GM12878 (cell line): ENCODE results near the gene ATP8A1. TPM values are rescaled to one million over a fixed set of nuclear protein-coding genes. Genes with fewer than 3 reads are reported as not detected.

Experiments
- IKZF1 ChIP-seq: fragments of 450-650 bp; conservative IDR thresholded peaks from 2 replicates; pipeline ENCODE4 v1.6.1; 2017; ENCODE audit warnings: antibody characterized with exemption, mild to moderate bottlenecking
- IKZF2 ChIP-seq, 2 experiments: fragments of 450-650 bp; IDR thresholded peaks; 2 replicates each; pipeline ENCODE4 v1.6.1; 2017; ENCODE audit warnings: mild to moderate bottlenecking in 2 of 2, moderate library complexity in 2 of 2
- MEF2A ChIP-seq: IDR thresholded peaks from 2 replicates; pipeline ENCODE4 v1.6.1; 2011; ENCODE audit warnings: low read depth, mild to moderate bottlenecking, low read length, moderate library complexity; ENCODE audit not compliant: insufficient read depth
- POLR2AphosphoS2 ChIP-seq: IDR thresholded peaks from 2 replicates; pipeline ENCODE4 v1.6.1; 2011; ENCODE audit warnings: low read depth, mild to moderate bottlenecking, low read length, improper control_type of control experiment, moderate library complexity
- RAD21 ChIP-seq: IDR thresholded peaks from 2 replicates; pipeline ENCODE4 v1.6.1; 2011; ENCODE audit warnings: mild to moderate bottlenecking, low read depth, low read length, moderate library complexity; ENCODE audit not compliant: insufficient read depth
- TBL1XR1 ChIP-seq: IDR thresholded peaks from 2 replicates; pipeline ENCODE4 v1.6.1; 2012; ENCODE audit warnings: low read depth, low read length, improper control_type of control experiment
- ZNF207 ChIP-seq: fragments of 450-650 bp; IDR thresholded peaks from 2 replicates; pipeline ENCODE4 v1.6.1; 2014; ENCODE audit warnings: antibody characterized with exemption, mild to moderate bottlenecking, borderline replicate concordance
- polyA plus RNA-seq, 11 experiments: library from polyadenylated mRNA; depleted of rRNA in 4 of 11; unstranded in 6 of 11; stranded (reverse) in 5 of 11; fragments of >200 nt; fragmentation: Nextera tagmentation in 4 of 11; fragmentation: Illumina TruSeq in 1 of 11; extraction: Ambion mirVana in 4 of 11; extraction: Trizol in 1 of 11; gene quantifications; 1 replicate in 1 of 11; 2 replicates in 10 of 11; pipeline versions ENCODE4 v1.2.1 to v1.2.3, GENCODE V29; 2011 to 2016; ENCODE audit warnings: inconsistent platforms in 2 of 11, missing spikeins in 2 of 11, low read depth in 1 of 11
- total RNA-seq, 4 experiments: library from RNA; depleted of rRNA in 3 of 4; stranded (reverse); fragments of >200 nt in 3 of 4; fragmentation: Illumina TruSeq in 1 of 4; extraction: Trizol in 1 of 4; gene quantifications; 2 replicates each; pipeline versions ENCODE4 v1.2.1 to v1.2.3, GENCODE V29; 2013 to 2021
- TF ChIP-seq, protein P1 (sequence below): fragments of 450-650 bp; IDR thresholded peaks from 2 replicates; pipeline ENCODE4 v1.6.1; 2016; ENCODE audit warnings: mild to moderate bottlenecking, moderate library complexity, borderline replicate concordance
- TF ChIP-seq, protein P2 (sequence below): fragments of 450-650 bp; IDR thresholded peaks from 2 replicates; pipeline ENCODE4 v1.6.1; 2018; ENCODE audit warnings: mild to moderate bottlenecking, low read depth, moderate library complexity; ENCODE audit not compliant: partially characterized antibody
- TF ChIP-seq, protein P3 (sequence below): fragments of 450-650 bp; IDR thresholded peaks from 2 replicates; pipeline ENCODE4 v1.6.1; 2014; ENCODE audit warnings: mild to moderate bottlenecking

ATP8A1 gene
- total and polyA plus RNA-seq, 10 of the 15 experiments (the other 5 are each of a cell fraction or from before 2014, with no cell fraction given), result 9.0 to 116 (median 37.3) TPM

DNA sequence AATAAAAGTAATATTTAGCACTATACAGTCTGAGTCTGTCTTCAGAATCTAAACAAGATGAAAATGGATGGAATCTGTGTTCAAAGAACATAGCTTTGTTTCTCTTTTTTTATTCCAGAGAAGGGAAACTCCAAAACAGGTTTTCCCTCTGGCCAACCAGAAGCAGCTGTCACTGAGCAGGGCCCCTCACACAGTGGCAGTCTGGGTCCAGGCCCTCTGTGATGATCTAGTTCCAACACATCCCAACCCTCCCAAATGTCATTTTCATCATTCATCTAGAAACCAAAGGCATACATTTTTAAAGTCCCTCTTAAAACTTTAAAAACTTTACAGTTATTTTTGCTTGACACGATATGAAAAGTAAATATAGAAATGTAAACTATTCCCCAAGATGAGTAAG lies 70.1 kb downstream of the ATP8A1 start (continued):
- TF ChIP-seq, protein P1, sequence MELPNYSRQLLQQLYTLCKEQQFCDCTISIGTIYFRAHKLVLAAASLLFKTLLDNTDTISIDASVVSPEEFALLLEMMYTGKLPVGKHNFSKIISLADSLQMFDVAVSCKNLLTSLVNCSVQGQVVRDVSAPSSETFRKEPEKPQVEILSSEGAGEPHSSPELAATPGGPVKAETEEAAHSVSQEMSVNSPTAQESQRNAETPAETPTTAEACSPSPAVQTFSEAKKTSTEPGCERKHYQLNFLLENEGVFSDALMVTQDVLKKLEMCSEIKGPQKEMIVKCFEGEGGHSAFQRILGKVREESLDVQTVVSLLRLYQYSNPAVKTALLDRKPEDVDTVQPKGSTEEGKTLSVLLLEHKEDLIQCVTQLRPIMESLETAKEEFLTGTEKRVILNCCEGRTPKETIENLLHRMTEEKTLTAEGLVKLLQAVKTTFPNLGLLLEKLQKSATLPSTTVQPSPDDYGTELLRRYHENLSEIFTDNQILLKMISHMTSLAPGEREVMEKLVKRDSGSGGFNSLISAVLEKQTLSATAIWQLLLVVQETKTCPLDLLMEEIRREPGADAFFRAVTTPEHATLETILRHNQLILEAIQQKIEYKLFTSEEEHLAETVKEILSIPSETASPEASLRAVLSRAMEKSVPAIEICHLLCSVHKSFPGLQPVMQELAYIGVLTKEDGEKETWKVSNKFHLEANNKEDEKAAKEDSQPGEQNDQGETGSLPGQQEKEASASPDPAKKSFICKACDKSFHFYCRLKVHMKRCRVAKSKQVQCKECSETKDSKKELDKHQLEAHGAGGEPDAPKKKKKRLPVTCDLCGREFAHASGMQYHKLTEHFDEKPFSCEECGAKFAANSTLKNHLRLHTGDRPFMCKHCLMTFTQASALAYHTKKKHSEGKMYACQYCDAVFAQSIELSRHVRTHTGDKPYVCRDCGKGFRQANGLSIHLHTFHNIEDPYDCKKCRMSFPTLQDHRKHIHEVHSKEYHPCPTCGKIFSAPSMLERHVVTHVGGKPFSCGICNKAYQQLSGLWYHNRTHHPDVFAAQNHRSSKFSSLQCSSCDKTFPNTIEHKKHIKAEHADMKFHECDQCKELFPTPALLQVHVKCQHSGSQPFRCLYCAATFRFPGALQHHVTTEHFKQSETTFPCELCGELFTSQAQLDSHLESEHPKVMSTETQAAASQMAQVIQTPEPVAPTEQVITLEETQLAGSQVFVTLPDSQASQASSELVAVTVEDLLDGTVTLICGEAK, result no peak
- TF ChIP-seq, protein P2, sequence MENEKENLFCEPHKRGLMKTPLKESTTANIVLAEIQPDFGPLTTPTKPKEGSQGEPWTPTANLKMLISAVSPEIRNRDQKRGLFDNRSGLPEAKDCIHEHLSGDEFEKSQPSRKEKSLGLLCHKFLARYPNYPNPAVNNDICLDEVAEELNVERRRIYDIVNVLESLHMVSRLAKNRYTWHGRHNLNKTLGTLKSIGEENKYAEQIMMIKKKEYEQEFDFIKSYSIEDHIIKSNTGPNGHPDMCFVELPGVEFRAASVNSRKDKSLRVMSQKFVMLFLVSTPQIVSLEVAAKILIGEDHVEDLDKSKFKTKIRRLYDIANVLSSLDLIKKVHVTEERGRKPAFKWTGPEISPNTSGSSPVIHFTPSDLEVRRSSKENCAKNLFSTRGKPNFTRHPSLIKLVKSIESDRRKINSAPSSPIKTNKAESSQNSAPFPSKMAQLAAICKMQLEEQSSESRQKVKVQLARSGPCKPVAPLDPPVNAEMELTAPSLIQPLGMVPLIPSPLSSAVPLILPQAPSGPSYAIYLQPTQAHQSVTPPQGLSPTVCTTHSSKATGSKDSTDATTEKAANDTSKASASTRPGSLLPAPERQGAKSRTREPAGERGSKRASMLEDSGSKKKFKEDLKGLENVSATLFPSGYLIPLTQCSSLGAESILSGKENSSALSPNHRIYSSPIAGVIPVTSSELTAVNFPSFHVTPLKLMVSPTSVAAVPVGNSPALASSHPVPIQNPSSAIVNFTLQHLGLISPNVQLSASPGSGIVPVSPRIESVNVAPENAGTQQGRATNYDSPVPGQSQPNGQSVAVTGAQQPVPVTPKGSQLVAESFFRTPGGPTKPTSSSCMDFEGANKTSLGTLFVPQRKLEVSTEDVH, result no peak
- TF ChIP-seq IKZF1 (no peak), RAD21 (no peak), IKZF2 (IDR thresholded peaks at IDR 0.05) (no peak), TBL1XR1 (no peak), MEF2A (no peak), ZNF207 (no peak), POLR2AphosphoS2 (no peak)
- TF ChIP-seq, protein P3, sequence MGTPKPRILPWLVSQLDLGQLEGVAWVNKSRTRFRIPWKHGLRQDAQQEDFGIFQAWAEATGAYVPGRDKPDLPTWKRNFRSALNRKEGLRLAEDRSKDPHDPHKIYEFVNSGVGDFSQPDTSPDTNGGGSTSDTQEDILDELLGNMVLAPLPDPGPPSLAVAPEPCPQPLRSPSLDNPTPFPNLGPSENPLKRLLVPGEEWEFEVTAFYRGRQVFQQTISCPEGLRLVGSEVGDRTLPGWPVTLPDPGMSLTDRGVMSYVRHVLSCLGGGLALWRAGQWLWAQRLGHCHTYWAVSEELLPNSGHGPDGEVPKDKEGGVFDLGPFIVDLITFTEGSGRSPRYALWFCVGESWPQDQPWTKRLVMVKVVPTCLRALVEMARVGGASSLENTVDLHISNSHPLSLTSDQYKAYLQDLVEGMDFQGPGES, result no peak
